OCI-LY3 (cell line): ENCODE results near the gene QDPR.

Experiments used
- H2AFZ ChIP-seq: fragments of 200-600, 300-600 bp; shearing (Covaris generic); 2 replicates; pipeline ENCODE4 v1.6.0; 2014; ENCODE audit warnings: antibody characterized with exemption, low read depth, low read length
- H3K27ac ChIP-seq: fragments of 200-600, 300-600 bp; sonication (generic); 2 replicates; pipeline ENCODE4 v1.5.1; 2014; ENCODE audit warnings: mild to moderate bottlenecking, low read length, moderate library complexity, mixed read lengths
- H3K27me3 ChIP-seq: fragments of 200-600, 300-600 bp; sonication (generic); 2 replicates; pipeline ENCODE4 v1.6.1; 2014; ENCODE audit warnings: low read depth, low read length, mixed read lengths
- H3K36me3 ChIP-seq: fragments of 200-600, 300-600 bp; sonication (generic); replicated peaks from 2 replicates; pipeline ENCODE3; 2014; ENCODE audit warnings: low read depth, low read length, mixed read lengths
- H3K4me1 ChIP-seq: fragments of 300-600, 200-600 bp; sonication (generic); 2 replicates; pipeline ENCODE4 v1.6.1; 2014; ENCODE audit warnings: low read length, mixed read lengths
- H3K4me2 ChIP-seq: fragments of 200-600, 300-600 bp; sonication (generic); 2 replicates; pipeline ENCODE4 v1.6.1; 2014; ENCODE audit warnings: low read length, mixed read lengths
- H3K4me3 ChIP-seq: fragments of 300-600, 200-600 bp; sonication (generic); 2 replicates; pipeline ENCODE4 v1.5.1; 2014; ENCODE audit warnings: antibody characterized with exemption, mild to moderate bottlenecking, low read length, moderate library complexity
- H3K79me2 ChIP-seq: fragments of 300-600, 200-600 bp; shearing (Covaris generic); 2 replicates; pipeline ENCODE4 v1.6.1; 2014; ENCODE audit warnings: mild to moderate bottlenecking, low read length, mixed read lengths
- H3K9ac ChIP-seq: fragments of 300-600, 200-600 bp; shearing (Covaris generic); 2 replicates; pipeline ENCODE4 v1.6.0; 2014; ENCODE audit warnings: mild to moderate bottlenecking, low read length, moderate library complexity
- H3K9me3 ChIP-seq: fragments of 200-600, 300-600 bp; shearing (Covaris generic); 2 replicates; pipeline ENCODE4 v1.6.1; 2014; ENCODE audit warnings: low read length, mixed read lengths; ENCODE audit not compliant: insufficient read depth
- H4K20me1 ChIP-seq: fragments of 200-600, 300-600 bp; sonication (generic); 2 replicates; pipeline ENCODE4 v1.6.1; 2016; ENCODE audit warnings: low read length, mixed read lengths; ENCODE audit not compliant: insufficient read depth
- CTCF ChIP-seq: fragments of 200-600, 300-600 bp; sonication (generic); IDR thresholded peaks from 2 replicates; pipeline ENCODE4 v1.5.1; 2014; ENCODE audit warnings: antibody characterized with exemption, low read length, low read depth
- EZH2phosphoT487 ChIP-seq: fragments of 200-600 bp; shearing (Covaris generic); IDR thresholded peaks from 2 replicates; pipeline ENCODE4 v1.6.1; 2018; ENCODE audit warnings: antibody characterized with exemption, mixed run types, low read depth

The QDPR gene

DNA sequence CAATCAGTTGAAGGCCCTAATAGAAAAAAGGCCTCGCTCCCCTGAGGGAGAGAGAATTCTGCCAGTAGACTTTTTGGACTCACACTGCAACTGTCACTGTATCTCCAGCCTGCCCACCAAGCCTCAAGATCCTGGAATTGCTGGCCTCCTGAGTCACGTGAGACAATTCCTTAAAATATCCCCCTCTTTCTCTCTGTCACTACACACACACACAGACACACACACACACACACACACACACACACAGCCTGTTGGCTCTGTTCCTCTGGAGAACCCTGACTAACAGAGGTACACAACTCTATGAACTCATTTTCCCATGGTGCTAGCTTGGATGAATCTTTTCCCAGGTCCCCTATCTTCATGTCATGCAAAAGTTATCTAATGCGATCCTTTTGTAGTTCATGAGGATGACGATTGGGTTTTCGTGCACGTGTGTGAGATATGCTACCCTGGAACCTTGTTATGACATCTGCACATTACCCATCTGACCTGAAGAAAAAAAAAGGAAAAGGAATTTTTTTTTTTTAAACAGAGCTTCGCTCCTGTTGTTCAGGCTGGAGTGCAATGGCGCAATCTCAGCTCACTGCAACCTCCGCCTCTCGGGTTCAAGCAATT lies 16.8 kb upstream of the QDPR start:
- Histone ChIP-seq H3K4me3 (no peak overlapping the region), H3K36me3 (no peaks in the 10 kb centered on the region), H2AFZ (no peak overlapping the region), H3K4me2 (no peak overlapping the region), H3K27me3 (peaks cover 3% of the 10 kb centered on the region; the same call in 1 of the 2 replicates), H3K9me3 (no peaks in the 10 kb centered on the region), H3K9ac (no peak overlapping the region), H3K27ac (no peak overlapping the region), H4K20me1 (no peaks in the 10 kb centered on the region), H3K79me2 (no peaks in the 10 kb centered on the region), H3K4me1 (peaks cover 24% of the 10 kb centered on the region)
- no peak for TF ChIP-seq EZH2phosphoT487
- no peak for TF ChIP-seq CTCF

DNA sequence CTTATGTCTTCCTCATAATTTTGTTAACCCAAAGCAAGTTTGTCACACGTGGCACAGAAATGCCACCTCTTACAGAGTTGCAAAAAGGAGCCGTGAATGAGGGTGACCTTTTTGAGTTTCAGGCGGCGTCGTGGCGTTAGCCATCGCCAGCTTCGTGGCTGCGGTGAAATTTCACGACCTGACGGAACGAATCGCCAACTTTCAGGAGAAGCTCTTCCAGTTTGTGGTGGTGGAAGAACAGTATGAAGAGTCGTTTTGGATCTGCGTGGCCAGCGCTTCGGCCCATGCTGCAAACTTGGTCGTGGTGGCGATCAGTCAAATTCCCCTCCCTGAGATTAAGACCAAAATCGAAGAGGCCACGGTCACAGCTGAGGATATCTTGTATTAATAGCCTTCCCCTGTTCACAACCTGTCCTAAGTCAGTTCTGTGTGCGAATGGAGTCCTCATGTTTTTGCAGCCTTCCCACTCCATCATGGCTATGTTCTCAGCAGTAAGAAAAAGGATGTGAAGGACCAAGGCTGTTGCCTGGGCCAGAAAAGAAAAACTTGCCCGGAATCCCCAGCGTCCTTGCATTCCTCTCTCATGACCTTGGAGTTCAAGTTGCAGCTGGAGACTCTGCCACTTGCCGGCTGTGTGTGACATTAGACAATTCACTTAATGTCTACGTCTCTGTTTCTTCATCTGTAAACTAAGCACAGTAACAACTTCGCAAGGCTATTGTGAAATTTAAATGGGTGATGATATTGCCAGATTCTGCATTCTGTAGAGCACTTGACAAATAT lies 15.0 kb upstream of the QDPR start:
- H2AFZ ChIP-seq, result no peak overlapping the region
- peaks cover 21% of the 10 kb centered on the region for H3K4me1 ChIP-seq
- no peak for TF ChIP-seq EZH2phosphoT487
- no peak for TF ChIP-seq CTCF
- H3K9me3 ChIP-seq, result no peaks in the 10 kb centered on the region
- H3K36me3 ChIP-seq, result no peaks in the 10 kb centered on the region
- no peaks in the 10 kb centered on the region for H4K20me1 ChIP-seq
- no peak overlapping the region for H3K27ac ChIP-seq
- peaks cover 3% of the 10 kb centered on the region; the same call in 1 of the 2 replicates for H3K27me3 ChIP-seq
- H3K4me2 ChIP-seq, result no peak overlapping the region
- H3K9ac ChIP-seq, result no peak overlapping the region
- H3K79me2 ChIP-seq, result no peaks in the 10 kb centered on the region
- no peak overlapping the region for H3K4me3 ChIP-seq

DNA sequence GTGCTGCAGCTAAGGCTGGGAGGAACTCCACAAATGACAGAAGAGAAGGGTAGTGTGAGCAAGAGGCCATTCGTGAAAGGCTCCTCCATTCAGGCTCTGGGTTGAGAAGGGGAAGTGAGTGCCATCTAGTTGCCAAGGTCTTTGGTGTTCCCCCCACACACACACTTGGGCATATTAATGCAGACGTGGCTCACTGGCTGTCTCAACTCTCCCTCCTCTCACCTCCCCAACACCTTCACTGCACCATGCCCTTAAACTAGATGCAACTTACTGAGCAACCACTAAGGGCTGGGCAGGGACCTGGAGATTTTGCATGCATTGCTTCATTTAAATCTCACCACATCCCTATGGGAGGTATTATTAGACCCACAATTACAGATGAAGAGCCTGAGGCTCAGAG lies 11.8 kb upstream of the QDPR start:
- Histone ChIP-seq H3K4me3 (no peak overlapping the region), H3K27me3 (peaks cover 3% of the 10 kb centered on the region; the same call in 1 of the 2 replicates), H4K20me1 (no peaks in the 10 kb centered on the region), H2AFZ (no peak overlapping the region; the same call in 1 of the 2 replicates), H3K9me3 (no peaks in the 10 kb centered on the region), H3K4me2 (peak overlapping the region; percentile 4; the same call in 1 of the 2 replicates), H3K4me1 (peaks cover 3% of the 10 kb centered on the region; the same call in 1 of the 2 replicates), H3K79me2 (no peaks in the 10 kb centered on the region), H3K9ac (no peak overlapping the region), H3K36me3 (no peaks in the 10 kb centered on the region), H3K27ac (no peak overlapping the region)
- TF ChIP-seq CTCF (no peak), EZH2phosphoT487 (no peak)

GRCh38 chr4:17521595-17521994 lies 9.7 kb upstream of the QDPR start:
- no peak overlapping the region for H3K27ac ChIP-seq
- H3K79me2 ChIP-seq, result no peaks in the 10 kb centered on the region
- H3K36me3 ChIP-seq, result no peaks in the 10 kb centered on the region
- H3K9me3 ChIP-seq, result no peaks in the 10 kb centered on the region
- peaks cover 3% of the 10 kb centered on the region; the same call in 1 of the 2 replicates for H3K4me1 ChIP-seq
- no peak overlapping the region for H2AFZ ChIP-seq
- no peak overlapping the region for H3K4me2 ChIP-seq
- no peaks in the 10 kb centered on the region for H4K20me1 ChIP-seq
- H3K4me3 ChIP-seq, result no peak overlapping the region
- TF ChIP-seq CTCF, result no peak
- no peak for TF ChIP-seq EZH2phosphoT487
- peaks cover 9% of the 10 kb centered on the region for H3K27me3 ChIP-seq
- H3K9ac ChIP-seq, result no peak overlapping the region
